Fibroblast of lung (primary cell): ENCODE data around the gene ALOX5. TPM values are rescaled to one million over a fixed set of nuclear protein-coding genes. Genes with fewer than 3 reads are reported as not detected.

Source experiments
- DNase-seq, 2 donors: peaks; one replicate each; pipeline versions ENCODE4 v3.0.0 to v3.0.0-alpha.2; 2010; ENCODE audit warnings: low read depth in 2 of 2
- H2AFZ ChIP-seq: 2 replicates; pipeline ENCODE4 v1.5.1; 2012; ENCODE audit warnings: low read length, control low read depth, inconsistent platforms
- H3K27ac ChIP-seq: 2 replicates; pipeline ENCODE4 v1.5.1; 2011; ENCODE audit warnings: low read length, control low read depth; ENCODE audit not compliant: insufficient read depth
- H3K27me3 ChIP-seq: 2 replicates; pipeline ENCODE4 v1.5.1; 2011; ENCODE audit warnings: mild to moderate bottlenecking, low read length; ENCODE audit not compliant: control insufficient read depth, insufficient read depth
- H3K36me3 ChIP-seq: 2 replicates; pipeline ENCODE4 v1.5.1; 2011; ENCODE audit warnings: low read length; ENCODE audit not compliant: control insufficient read depth, insufficient read depth
- H3K4me1 ChIP-seq: 2 replicates; pipeline ENCODE4 v1.5.1; 2011; ENCODE audit warnings: low read length; ENCODE audit not compliant: control insufficient read depth, insufficient read depth; ENCODE audit errors: extremely low read depth
- H3K4me2 ChIP-seq: 2 replicates; pipeline ENCODE4 v1.5.1; 2011; ENCODE audit warnings: low read length, control low read depth; ENCODE audit not compliant: insufficient read depth; ENCODE audit errors: extremely low read depth
- H3K4me3 ChIP-seq, 4 experiments: fragments of 200-600 bp in 1 of 4; sonication (generic) in 1 of 4; replicated peaks in 1 of 4; 2 replicates each; pipeline ENCODE4 v1.5.1; 2011 to 2016; ENCODE audit warnings: low read length in 4 of 4, low read depth in 3 of 4, mild to moderate bottlenecking in 3 of 4, control low read depth in 2 of 4, inconsistent platforms in 1 of 4, mixed read lengths in 1 of 4; ENCODE audit not compliant: insufficient read depth in 1 of 4; ENCODE audit errors: control extremely low read depth in 1 of 4
- H3K79me2 ChIP-seq: 2 replicates; pipeline ENCODE4 v1.5.1; 2012; ENCODE audit warnings: mild to moderate bottlenecking, low read length, inconsistent platforms; ENCODE audit not compliant: control insufficient read depth, insufficient read depth
- H3K9ac ChIP-seq: 2 replicates; pipeline ENCODE4 v1.5.1; 2011; ENCODE audit warnings: mild to moderate bottlenecking, low read length, control low read depth; ENCODE audit not compliant: insufficient read depth
- H3K9me3 ChIP-seq: 2 replicates; pipeline ENCODE4 v1.5.1; 2012; ENCODE audit warnings: low read depth, low read length; ENCODE audit not compliant: control insufficient read depth, insufficient read depth
- H4K20me1 ChIP-seq: 2 replicates; pipeline ENCODE4 v1.5.1; 2011; ENCODE audit warnings: low read length; ENCODE audit not compliant: control insufficient read depth, insufficient read depth; ENCODE audit errors: extremely low read depth
- EZH2 ChIP-seq: IDR thresholded peaks from 2 replicates; pipeline ENCODE4 v1.5.1; 2012; ENCODE audit warnings: low read length, control low read depth, mild to moderate bottlenecking; ENCODE audit errors: missing control alignments
- polyA plus RNA-seq, 2 donors: library from polyadenylated mRNA; depleted of rRNA in 1 of 2; stranded (reverse) in 1 of 2; unstranded in 1 of 2; fragments of >200 nt; gene quantifications; 2 replicates each; pipeline ENCODE4 v1.2.1, GENCODE V29; 2011 to 2012; ENCODE audit warnings: missing spikeins in 1 of 2
- total RNA-seq: library from RNA; depleted of rRNA; stranded (reverse); fragments of >200 nt; gene quantifications from 2 replicates; pipeline ENCODE4 v1.2.1, GENCODE V29; 2014
- TF ChIP-seq, protein P1 (sequence below), 2 donors: IDR thresholded peaks in 1 of 2; conservative IDR thresholded peaks in 1 of 2; 1 replicate in 1 of 2; 2 replicates in 1 of 2; pipeline ENCODE4 v1.5.1; 2011 to 2012; ENCODE audit warnings: low read length in 2 of 2, control low read depth in 1 of 2, inconsistent platforms in 1 of 2, low read depth in 1 of 2, mild to moderate bottlenecking in 1 of 2

ALOX5 gene
- total and polyA plus RNA-seq, 2 donors (not counting 1 experiment from before 2014, with no cell fraction given): not detected

DNA sequence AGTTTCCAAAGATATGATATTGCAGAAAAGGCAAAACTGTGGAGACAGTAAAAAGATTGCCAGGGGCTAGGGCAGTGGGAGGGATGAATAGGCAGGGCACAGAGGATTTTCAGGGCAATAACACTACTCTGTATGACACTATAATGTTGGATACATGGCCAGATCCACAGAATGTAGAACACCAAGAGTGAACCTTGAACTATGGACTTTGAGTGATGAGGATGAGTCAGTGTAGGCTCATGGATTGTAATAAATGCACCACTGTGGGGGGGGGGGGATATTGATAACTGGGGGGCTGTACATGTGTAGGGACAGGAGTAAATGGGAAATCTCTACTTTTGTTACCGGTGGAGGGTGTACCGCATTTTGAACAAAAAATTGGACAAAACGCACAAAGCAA is 77.4 kb downstream of the ALOX5 start:
- TF ChIP-seq EZH2: no peak
- TF ChIP-seq, protein P1, sequence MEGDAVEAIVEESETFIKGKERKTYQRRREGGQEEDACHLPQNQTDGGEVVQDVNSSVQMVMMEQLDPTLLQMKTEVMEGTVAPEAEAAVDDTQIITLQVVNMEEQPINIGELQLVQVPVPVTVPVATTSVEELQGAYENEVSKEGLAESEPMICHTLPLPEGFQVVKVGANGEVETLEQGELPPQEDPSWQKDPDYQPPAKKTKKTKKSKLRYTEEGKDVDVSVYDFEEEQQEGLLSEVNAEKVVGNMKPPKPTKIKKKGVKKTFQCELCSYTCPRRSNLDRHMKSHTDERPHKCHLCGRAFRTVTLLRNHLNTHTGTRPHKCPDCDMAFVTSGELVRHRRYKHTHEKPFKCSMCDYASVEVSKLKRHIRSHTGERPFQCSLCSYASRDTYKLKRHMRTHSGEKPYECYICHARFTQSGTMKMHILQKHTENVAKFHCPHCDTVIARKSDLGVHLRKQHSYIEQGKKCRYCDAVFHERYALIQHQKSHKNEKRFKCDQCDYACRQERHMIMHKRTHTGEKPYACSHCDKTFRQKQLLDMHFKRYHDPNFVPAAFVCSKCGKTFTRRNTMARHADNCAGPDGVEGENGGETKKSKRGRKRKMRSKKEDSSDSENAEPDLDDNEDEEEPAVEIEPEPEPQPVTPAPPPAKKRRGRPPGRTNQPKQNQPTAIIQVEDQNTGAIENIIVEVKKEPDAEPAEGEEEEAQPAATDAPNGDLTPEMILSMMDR (conservative IDR thresholded peaks at IDR 0.05 in 1 of 2, IDR thresholded peaks at IDR 0.05 in 1 of 2; ENCODE audit: low read depth in 1 of 2, low read length in 2 of 2): no peak
- H3K4me3 ChIP-seq: no peak overlapping the region

DNA sequence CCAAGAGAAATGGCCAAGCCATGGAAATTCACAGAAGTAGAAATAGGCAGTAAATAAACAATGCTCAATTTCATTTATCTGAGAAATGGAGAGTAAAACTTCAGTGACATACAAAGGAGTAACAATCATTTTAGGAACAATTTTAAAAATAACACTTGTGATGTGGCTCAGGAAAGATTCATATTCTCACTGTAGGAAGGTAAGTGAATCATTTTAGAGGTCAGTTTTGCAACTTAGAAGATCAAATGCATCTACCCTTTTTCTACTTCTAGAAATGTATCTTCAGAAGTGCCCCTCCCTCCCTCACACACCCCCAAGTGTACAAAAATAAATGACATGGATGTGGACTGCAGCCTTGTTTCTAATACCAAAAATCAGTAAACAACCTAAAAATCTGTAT is 78.3 kb downstream of the ALOX5 start:
- TF ChIP-seq, protein P1 (conservative IDR thresholded peaks at IDR 0.05 in 1 of 2, IDR thresholded peaks at IDR 0.05 in 1 of 2; ENCODE audit: low read depth in 1 of 2, low read length in 2 of 2): no peak
- TF ChIP-seq EZH2: no peak
- no peak for DNase-seq
- Histone ChIP-seq H2AFZ (no peak overlapping the region), H3K4me1 (no peaks in the 10 kb centered on the region), H3K27ac (no peak overlapping the region), H3K36me3 (no peaks in the 10 kb centered on the region), H3K4me3 (no peak overlapping the region), H4K20me1 (no peaks in the 10 kb centered on the region), H3K9ac (no peak overlapping the region), H3K79me2 (no peaks in the 10 kb centered on the region), H3K27me3 (no peaks in the 10 kb centered on the region), H3K9me3 (no peaks in the 10 kb centered on the region), H3K4me2 (no peak overlapping the region)

More for the DNA sequence above, 77.4 kb downstream of the ALOX5 start:
- Histone ChIP-seq H3K9ac (no peak overlapping the region), H3K27me3 (no peaks in the 10 kb centered on the region), H3K4me2 (no peak overlapping the region), H3K9me3 (no peaks in the 10 kb centered on the region), H3K36me3 (no peaks in the 10 kb centered on the region), H3K4me1 (no peaks in the 10 kb centered on the region), H2AFZ (no peak overlapping the region), H4K20me1 (no peaks in the 10 kb centered on the region), H3K27ac (no peak overlapping the region), H3K79me2 (no peaks in the 10 kb centered on the region)
- no peak for DNase-seq

DNA sequence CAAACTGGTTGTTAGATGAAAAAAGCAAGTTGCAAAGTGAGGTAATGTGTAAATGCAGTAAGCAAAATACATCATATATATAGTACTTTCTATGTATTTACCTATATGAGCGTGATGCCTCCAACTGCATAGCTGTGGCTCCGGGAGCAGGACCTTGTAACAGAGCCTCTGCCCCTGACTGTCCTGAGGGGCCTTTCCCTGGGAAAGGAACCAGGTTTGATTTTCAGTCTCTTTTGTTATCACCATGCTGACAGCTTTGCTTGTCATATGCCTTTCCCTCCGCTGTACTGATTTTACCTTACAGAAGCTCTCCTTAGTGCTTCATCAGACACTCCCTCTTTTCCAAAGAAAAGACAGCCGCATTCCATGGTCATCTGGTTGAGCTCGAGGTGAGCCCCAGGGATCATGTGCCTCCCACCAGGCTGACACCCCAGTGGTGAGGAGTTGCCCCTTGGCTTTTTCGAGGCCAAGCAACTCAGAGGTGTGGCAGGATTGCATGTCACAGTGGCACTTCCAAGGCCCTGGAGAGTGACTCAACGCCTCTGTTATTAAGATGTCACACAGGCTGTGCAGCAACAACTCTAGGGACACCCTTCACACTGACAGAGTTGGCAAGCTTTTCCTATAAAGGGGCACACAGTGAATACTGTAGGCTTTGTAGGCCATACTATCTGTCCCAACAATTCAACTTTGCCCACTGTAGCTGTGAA is 78.9 kb downstream of the ALOX5 start:
- Histone ChIP-seq H3K4me3 (no peak overlapping the region), H3K36me3 (no peaks in the 10 kb centered on the region), H3K9ac (no peak overlapping the region), H3K4me2 (no peak overlapping the region), H3K79me2 (no peaks in the 10 kb centered on the region), H3K4me1 (no peaks in the 10 kb centered on the region), H2AFZ (no peak overlapping the region), H4K20me1 (no peaks in the 10 kb centered on the region), H3K27ac (no peak overlapping the region), H3K9me3 (no peaks in the 10 kb centered on the region), H3K27me3 (no peaks in the 10 kb centered on the region)
- TF ChIP-seq, protein P1 (conservative IDR thresholded peaks at IDR 0.05 in 1 of 2, IDR thresholded peaks at IDR 0.05 in 1 of 2; ENCODE audit: low read depth in 1 of 2, low read length in 2 of 2): no peak
- no peak for TF ChIP-seq EZH2
- no peak for DNase-seq
